ENCODE measurements around the gene CDH4. TPM values are rescaled to one million over a fixed set of nuclear protein-coding genes. Genes with fewer than 3 reads are reported as not detected.
"Not testable (repeated sequence)": the region's sequence is repeated elsewhere in the genome, so short reads cannot be mapped to it uniquely, and the experiment has no call there.

The CDH4 gene
- polyA plus RNA-seq, 2 donors: 0.02 to 0.05 TPM

DNA sequence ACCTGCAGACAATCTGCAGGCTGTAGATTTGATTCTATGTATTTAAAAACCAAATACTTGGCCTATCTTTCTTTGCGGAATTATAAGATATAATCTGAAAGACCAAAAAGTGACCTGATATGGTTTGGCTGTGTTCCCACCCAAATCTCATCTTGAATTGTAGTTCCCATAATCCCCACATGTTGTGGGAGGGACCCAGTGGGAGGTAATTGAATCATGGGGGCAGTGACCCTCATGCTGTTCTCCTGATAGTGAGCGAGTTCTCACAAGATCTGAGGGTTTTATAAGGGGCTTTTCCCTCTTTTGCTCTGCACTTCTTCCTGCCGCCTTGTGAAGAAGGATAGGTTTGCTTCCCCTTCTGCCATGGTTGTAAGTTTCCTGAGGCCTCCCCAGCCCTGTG is 201.6 kb downstream of the CDH4 start:
- not testable (repeated sequence) for H3K4me3 ChIP-seq (ENCODE audit: low read depth in 1 of 2, low read length in 2 of 2); H3K27ac ChIP-seq (ENCODE audit: low read depth in 2 of 2, low read length in 1 of 2); H3K9me3 ChIP-seq (ENCODE audit: control insufficient read depth in 2 of 2, insufficient read depth in 1 of 2, low read depth in 1 of 2, low read length in 1 of 2); H3K4me1 ChIP-seq (ENCODE audit: control insufficient read depth in 2 of 2, insufficient read depth in 2 of 2, low read length in 1 of 2); H3K27me3 ChIP-seq (ENCODE audit: control insufficient read depth in 1 of 2, insufficient read depth in 2 of 2, low read length in 2 of 2); H3K36me3 ChIP-seq (ENCODE audit: control insufficient read depth in 2 of 2, insufficient read depth in 2 of 2, low read length in 1 of 2)
- WGBS, 2 donors: 86 to 89% methylated on average over 3 of the region's 3 CpGs

DNA sequence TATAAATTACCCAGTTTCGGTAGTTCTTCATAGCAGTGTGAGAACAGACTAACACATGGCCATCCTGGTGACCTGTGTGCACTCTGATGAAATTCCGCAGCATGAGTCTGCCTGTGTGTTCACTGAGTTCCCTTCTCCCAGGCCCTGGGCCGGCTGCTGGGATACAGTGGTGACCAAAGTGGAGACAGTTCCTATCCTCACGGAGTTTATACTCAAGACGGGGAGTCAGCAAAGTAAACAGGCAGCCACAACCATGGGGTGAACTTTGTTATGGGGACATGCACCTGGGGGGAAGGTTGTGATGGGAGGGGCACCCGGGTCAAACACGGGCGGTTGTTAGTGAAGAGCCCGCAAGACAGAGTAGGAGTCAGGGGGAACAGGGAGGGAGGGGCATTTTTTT is 202.0 kb downstream of the CDH4 start:
- Histone ChIP-seq H3K27me3 (ENCODE audit: control insufficient read depth in 1 of 2, insufficient read depth in 2 of 2, low read length in 2 of 2) (no peaks in the 10 kb centered on the region), H3K36me3 (ENCODE audit: control insufficient read depth in 2 of 2, insufficient read depth in 2 of 2, low read length in 1 of 2) (no peaks in the 10 kb centered on the region), H3K4me3 (ENCODE audit: low read depth in 1 of 2, low read length in 2 of 2) (no peak overlapping the region), H3K9me3 (ENCODE audit: control insufficient read depth in 2 of 2, insufficient read depth in 1 of 2, low read depth in 1 of 2, low read length in 1 of 2) (peaks cover 0 to 9% of the 10 kb centered on the region in 2 donors), H3K27ac (ENCODE audit: low read depth in 2 of 2, low read length in 1 of 2) (no peak overlapping the region), H3K4me1 (ENCODE audit: control insufficient read depth in 2 of 2, insufficient read depth in 2 of 2, low read length in 1 of 2) (no peaks in the 10 kb centered on the region)
- WGBS, 2 donors: 87 to 90% methylated on average over 9 of the region's 9 CpGs

DNA sequence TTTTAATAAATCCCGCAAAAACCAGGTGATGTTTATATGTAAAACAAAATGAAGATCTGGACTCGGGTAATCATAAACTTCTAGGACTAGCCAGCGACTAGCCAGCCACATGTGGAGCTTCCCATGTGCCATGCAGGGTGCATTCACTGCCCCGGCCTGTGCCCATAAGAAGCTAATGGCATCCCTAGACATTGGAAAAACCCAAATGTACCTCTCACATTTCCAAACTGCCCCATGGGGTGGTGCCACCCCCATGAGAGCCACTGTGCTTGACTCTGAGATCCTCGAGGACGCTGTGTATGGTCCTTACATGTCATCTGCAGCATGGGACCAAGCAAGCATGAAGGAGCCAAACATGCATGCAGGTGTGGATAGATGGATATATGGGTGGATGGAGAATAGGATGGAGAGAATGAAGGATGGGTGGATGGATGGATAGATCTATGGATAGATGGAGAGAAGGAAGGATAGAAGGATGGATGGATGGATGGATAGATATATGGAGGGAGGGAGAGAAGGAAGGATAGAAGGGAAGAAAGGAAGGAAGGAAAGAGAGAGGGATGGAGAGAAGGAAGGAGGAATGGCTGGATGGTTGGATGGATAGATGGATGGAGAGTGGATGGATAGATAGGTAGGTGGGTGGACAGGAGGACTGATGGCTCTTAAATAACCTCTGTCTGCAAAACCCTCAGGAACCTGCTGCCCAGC is 203.6 kb downstream of the CDH4 start:
- H3K36me3 ChIP-seq (ENCODE audit: control insufficient read depth in 2 of 2, insufficient read depth in 2 of 2, low read length in 1 of 2): no peaks in the 10 kb centered on the region
- peaks cover 0 to 9% of the 10 kb centered on the region in 2 donors for H3K9me3 ChIP-seq (ENCODE audit: control insufficient read depth in 2 of 2, insufficient read depth in 1 of 2, low read depth in 1 of 2, low read length in 1 of 2)
- H3K4me3 ChIP-seq (ENCODE audit: low read depth in 1 of 2, low read length in 2 of 2): no peak overlapping the region
- no peak overlapping the region for H3K27ac ChIP-seq (ENCODE audit: low read depth in 2 of 2, low read length in 1 of 2)
- H3K27me3 ChIP-seq (ENCODE audit: control insufficient read depth in 1 of 2, insufficient read depth in 2 of 2, low read length in 2 of 2): no peaks in the 10 kb centered on the region
- H3K4me1 ChIP-seq (ENCODE audit: control insufficient read depth in 2 of 2, insufficient read depth in 2 of 2, low read length in 1 of 2): no peaks in the 10 kb centered on the region
- 84 to 86% methylated on average over 6 of the region's 6 CpGs for WGBS, 2 donors

DNA sequence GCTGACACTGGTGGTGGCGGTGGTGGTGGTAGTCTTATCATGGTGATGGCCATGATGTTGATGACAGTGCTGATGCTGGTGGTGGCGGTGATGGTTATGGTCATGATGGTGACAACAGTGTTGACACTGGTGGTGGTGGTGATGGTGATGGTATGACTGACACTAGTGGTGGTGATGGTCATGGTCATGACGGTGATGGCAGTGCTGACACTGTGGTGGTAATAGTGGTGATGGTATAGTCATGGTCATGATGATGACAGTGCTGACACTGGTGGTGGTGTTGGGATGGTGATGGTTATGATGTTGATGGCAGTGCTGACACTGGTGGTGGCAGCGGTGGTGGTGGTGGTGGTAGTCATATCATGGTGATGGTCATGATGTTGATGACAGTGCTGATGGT is 205.7 kb downstream of the CDH4 start:
- H3K27me3 ChIP-seq (ENCODE audit: control insufficient read depth in 1 of 2, insufficient read depth in 2 of 2, low read length in 2 of 2): no peaks in the 10 kb centered on the region
- 90 to 95% methylated on average over 4 of the region's 4 CpGs for WGBS, 2 donors
- peaks cover 0 to 9% of the 10 kb centered on the region in 2 donors for H3K9me3 ChIP-seq (ENCODE audit: control insufficient read depth in 2 of 2, insufficient read depth in 1 of 2, low read depth in 1 of 2, low read length in 1 of 2)
- H3K4me3 ChIP-seq (ENCODE audit: low read depth in 1 of 2, low read length in 2 of 2): no peak overlapping the region
- no peak overlapping the region for H3K27ac ChIP-seq (ENCODE audit: low read depth in 2 of 2, low read length in 1 of 2)
- no peaks in the 10 kb centered on the region for H3K4me1 ChIP-seq (ENCODE audit: control insufficient read depth in 2 of 2, insufficient read depth in 2 of 2, low read length in 1 of 2)
- H3K36me3 ChIP-seq (ENCODE audit: control insufficient read depth in 2 of 2, insufficient read depth in 2 of 2, low read length in 1 of 2): no peaks in the 10 kb centered on the region

DNA sequence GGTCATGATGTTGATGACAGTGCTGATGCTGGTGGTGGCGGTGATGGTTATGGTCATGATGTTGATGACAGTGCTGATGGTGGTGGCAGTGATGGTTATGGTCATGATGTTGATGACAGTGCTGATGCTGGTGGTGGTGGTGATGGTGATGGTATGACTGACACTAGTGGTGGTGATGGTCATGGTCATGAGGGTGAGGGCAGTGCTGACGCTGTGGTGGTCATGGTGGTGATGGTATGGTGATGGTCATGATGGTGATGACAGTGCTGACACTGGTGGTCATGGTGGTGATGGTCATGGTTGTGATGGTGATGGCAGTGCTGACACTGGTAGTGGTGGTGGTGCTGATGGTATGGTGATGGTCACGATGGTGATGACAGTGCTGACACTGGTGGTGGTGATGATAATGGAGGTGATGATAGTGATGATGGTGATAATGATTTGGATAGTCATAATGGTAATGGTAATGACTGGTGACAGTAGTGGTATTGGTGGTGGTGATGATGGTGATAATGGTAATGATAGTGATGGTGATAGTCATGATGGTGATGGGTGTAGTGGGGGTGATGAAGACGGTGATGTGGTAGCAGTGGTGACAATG is 206.2 kb downstream of the CDH4 start:
- no peak overlapping the region for H3K4me3 ChIP-seq (ENCODE audit: low read depth in 1 of 2, low read length in 2 of 2)
- no peaks in the 10 kb centered on the region for H3K36me3 ChIP-seq (ENCODE audit: control insufficient read depth in 2 of 2, insufficient read depth in 2 of 2, low read length in 1 of 2)
- WGBS, 2 donors: 89 to 92% methylated on average over 4 of the region's 4 CpGs
- H3K4me1 ChIP-seq (ENCODE audit: control insufficient read depth in 2 of 2, insufficient read depth in 2 of 2, low read length in 1 of 2): no peaks in the 10 kb centered on the region
- H3K9me3 ChIP-seq (ENCODE audit: control insufficient read depth in 2 of 2, insufficient read depth in 1 of 2, low read depth in 1 of 2, low read length in 1 of 2): peaks cover 0 to 9% of the 10 kb centered on the region in 2 donors
- no peaks in the 10 kb centered on the region for H3K27me3 ChIP-seq (ENCODE audit: control insufficient read depth in 1 of 2, insufficient read depth in 2 of 2, low read length in 2 of 2)
- H3K27ac ChIP-seq (ENCODE audit: low read depth in 2 of 2, low read length in 1 of 2): no peak overlapping the region

DNA sequence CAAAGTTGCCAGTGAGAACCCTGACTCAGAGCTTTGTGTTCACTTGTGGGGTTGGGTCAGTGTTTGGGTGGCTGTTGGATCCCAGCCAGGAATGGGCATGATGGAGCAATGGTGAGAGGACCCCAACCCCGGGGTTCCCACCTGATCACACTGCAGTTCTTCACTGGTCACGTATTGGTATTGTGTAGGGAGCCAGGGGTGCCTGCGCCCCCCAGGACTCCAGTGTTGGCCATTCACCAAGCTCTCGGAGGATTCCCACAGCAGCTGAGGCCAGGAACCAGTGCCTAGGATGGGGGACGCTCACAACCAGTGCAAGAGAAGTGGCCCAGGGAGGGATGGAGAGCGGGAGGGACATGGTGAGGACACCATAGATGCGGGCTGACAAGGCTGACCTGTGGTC is 207.2 kb downstream of the CDH4 start:
- peaks cover 0 to 11% of the 10 kb centered on the region in 2 donors for H3K9me3 ChIP-seq (ENCODE audit: control insufficient read depth in 2 of 2, insufficient read depth in 1 of 2, low read depth in 1 of 2, low read length in 1 of 2)
- no peak overlapping the region for H3K27ac ChIP-seq (ENCODE audit: low read depth in 2 of 2, low read length in 1 of 2)
- no peaks in the 10 kb centered on the region for H3K36me3 ChIP-seq (ENCODE audit: control insufficient read depth in 2 of 2, insufficient read depth in 2 of 2, low read length in 1 of 2)
- no peaks in the 10 kb centered on the region for H3K27me3 ChIP-seq (ENCODE audit: control insufficient read depth in 1 of 2, insufficient read depth in 2 of 2, low read length in 2 of 2)
- 85 to 93% methylated on average over 7 of the region's 7 CpGs for WGBS, 2 donors
- no peaks in the 10 kb centered on the region for H3K4me1 ChIP-seq (ENCODE audit: control insufficient read depth in 2 of 2, insufficient read depth in 2 of 2, low read length in 1 of 2)
- no peak overlapping the region for H3K4me3 ChIP-seq (ENCODE audit: low read depth in 1 of 2, low read length in 2 of 2)

DNA sequence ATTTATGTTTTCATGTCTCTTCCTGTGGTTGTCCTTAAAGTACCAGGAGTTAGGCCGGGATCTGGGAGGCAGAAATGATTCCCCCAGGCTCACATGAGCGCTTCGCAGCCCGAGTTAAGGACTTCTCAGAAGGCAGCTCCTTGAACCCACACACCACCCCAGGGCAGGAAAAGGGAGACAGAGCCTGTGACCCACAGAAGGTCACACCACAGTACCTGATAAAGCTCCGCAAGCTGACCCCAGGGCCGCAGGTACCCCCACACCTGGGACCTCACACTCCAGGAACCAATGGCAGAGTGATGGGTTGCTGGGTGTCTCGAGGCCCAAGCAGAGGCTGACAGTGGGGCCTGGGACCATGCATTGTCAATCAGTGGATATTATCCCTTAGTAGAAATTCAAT is 207.6 kb downstream of the CDH4 start:
- Histone ChIP-seq H3K27me3 (ENCODE audit: control insufficient read depth in 1 of 2, insufficient read depth in 2 of 2, low read length in 2 of 2) (no peaks in the 10 kb centered on the region), H3K36me3 (ENCODE audit: control insufficient read depth in 2 of 2, insufficient read depth in 2 of 2, low read length in 1 of 2) (no peaks in the 10 kb centered on the region), H3K9me3 (ENCODE audit: control insufficient read depth in 2 of 2, insufficient read depth in 1 of 2, low read depth in 1 of 2, low read length in 1 of 2) (peaks cover 0 to 11% of the 10 kb centered on the region in 2 donors), H3K4me3 (ENCODE audit: low read depth in 1 of 2, low read length in 2 of 2) (no peak overlapping the region), H3K4me1 (ENCODE audit: control insufficient read depth in 2 of 2, insufficient read depth in 2 of 2, low read length in 1 of 2) (no peaks in the 10 kb centered on the region), H3K27ac (ENCODE audit: low read depth in 2 of 2, low read length in 1 of 2) (no peak overlapping the region)
- WGBS, 2 donors: 84 to 87% methylated on average over 7 of the region's 7 CpGs

DNA sequence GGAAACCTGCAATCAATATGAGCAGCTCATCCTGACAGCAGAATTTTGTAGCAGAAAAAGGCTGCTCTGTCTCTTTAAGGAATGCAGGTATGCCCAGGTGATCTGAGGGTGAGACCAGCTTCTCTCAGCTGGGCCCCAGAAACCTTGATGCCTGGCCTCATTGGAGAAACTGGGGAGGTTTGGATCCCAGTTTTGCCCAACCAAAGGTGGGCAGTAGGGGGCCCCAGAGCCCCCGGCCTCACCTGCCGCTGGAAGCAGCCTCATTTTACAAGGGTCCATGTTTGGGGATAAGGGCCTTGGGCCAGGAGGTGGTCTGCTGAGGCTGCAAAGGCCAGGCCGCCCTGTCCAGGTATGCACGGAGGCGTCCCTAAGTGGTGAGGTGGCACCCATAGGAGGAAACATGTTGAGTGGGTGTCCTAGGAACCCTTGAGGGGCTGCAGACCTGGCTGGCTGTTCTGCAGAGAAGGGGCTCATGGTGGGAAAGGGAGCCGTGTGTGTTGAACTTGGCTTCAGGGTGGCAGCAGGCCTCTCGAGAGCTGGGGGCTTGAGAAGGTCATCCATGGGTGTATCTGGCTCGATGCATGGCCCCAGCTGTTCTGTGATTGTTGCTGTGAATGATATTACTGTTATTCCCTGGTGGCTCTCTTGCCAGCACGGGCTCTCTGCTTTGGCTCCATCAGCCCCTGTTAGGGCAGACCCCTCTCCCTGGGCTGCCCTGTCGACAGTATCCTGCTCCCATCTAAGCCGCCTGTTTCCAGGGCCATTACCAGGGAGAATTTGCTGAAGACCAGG is 208.4 kb downstream of the CDH4 start:
- WGBS, 2 donors: 77 to 80% methylated on average over 11 of the region's 11 CpGs
- Histone ChIP-seq H3K36me3 (ENCODE audit: control insufficient read depth in 2 of 2, insufficient read depth in 2 of 2, low read length in 1 of 2) (no peaks in the 10 kb centered on the region), H3K27me3 (ENCODE audit: control insufficient read depth in 1 of 2, insufficient read depth in 2 of 2, low read length in 2 of 2) (no peaks in the 10 kb centered on the region), H3K4me1 (ENCODE audit: control insufficient read depth in 2 of 2, insufficient read depth in 2 of 2, low read length in 1 of 2) (no peaks in the 10 kb centered on the region), H3K27ac (ENCODE audit: low read depth in 2 of 2, low read length in 1 of 2) (no peak overlapping the region), H3K4me3 (ENCODE audit: low read depth in 1 of 2, low read length in 2 of 2) (no peak overlapping the region), H3K9me3 (ENCODE audit: control insufficient read depth in 2 of 2, insufficient read depth in 1 of 2, low read depth in 1 of 2, low read length in 1 of 2) (peaks cover 0 to 11% of the 10 kb centered on the region in 2 donors)

DNA sequence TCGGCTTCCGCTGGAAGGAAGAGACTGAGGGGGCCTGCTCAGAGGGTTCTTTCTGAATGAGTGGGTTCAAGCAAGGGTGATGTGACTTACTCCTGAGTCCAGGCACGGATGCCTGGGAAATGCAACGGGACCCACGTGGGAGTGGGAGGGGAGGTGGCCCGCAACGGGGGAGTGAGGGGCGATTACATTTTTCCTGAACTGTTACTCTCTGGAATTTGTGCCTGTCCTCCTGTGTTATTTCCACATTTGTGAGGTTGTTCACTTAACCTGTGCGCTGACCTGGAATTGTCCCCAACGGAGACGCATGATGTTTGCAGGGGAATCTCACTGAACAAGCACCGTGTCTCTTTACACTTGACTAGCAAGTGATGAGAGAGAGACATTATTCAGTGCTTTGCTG is 209.4 kb downstream of the CDH4 start:
- 82 to 83% methylated on average over 12 of the region's 12 CpGs for WGBS, 2 donors
- Histone ChIP-seq H3K27ac (ENCODE audit: low read depth in 2 of 2, low read length in 1 of 2) (no peak overlapping the region), H3K4me1 (ENCODE audit: control insufficient read depth in 2 of 2, insufficient read depth in 2 of 2, low read length in 1 of 2) (no peaks in the 10 kb centered on the region), H3K36me3 (ENCODE audit: control insufficient read depth in 2 of 2, insufficient read depth in 2 of 2, low read length in 1 of 2) (no peaks in the 10 kb centered on the region), H3K9me3 (ENCODE audit: control insufficient read depth in 2 of 2, insufficient read depth in 1 of 2, low read depth in 1 of 2, low read length in 1 of 2) (peaks cover 0 to 11% of the 10 kb centered on the region in 2 donors), H3K4me3 (ENCODE audit: low read depth in 1 of 2, low read length in 2 of 2) (no peak overlapping the region), H3K27me3 (ENCODE audit: control insufficient read depth in 1 of 2, insufficient read depth in 2 of 2, low read length in 2 of 2) (no peaks in the 10 kb centered on the region)
